ENCODE results near the gene MAP2K3. TPM values are rescaled to one million over a fixed set of nuclear protein-coding genes. Genes with fewer than 3 reads are reported as not detected.

MAP2K3 gene
- total and polyA plus RNA-seq, 2 of the 4 experiments (the other 2 are of a cell fraction): 23.5 to 82.2 TPM

- Histone ChIP-seq H4K20me1 (ENCODE audit: insufficient read depth, low read length) (no peaks in the 10 kb centered on the region; the same call in 1 of the 2 replicates), H2BK120ac (ENCODE audit: low read depth, low read length) (no peak overlapping the region), H4K8ac (ENCODE audit: low read depth in 2 of 2, low read length in 2 of 2) (no peak overlapping the region), H2AK5ac (ENCODE audit: low read depth, low read length) (no peak overlapping the region), H3K4me1 (ENCODE audit: control insufficient read depth, insufficient read depth, low read length) (0 out of 2 replicates have a peak, but pooled peaks cover 1% of the 10 kb centered on the region), H3K9ac (ENCODE audit: low read depth, low read length) (no peak overlapping the region), H2AK9ac (replicated peaks; ENCODE audit: low read depth, low read length, poor library complexity) (peak overlapping the region; percentile 81), H3K56ac (ENCODE audit: extremely low read depth, insufficient read depth, low read length) (no peak overlapping the region), H3K4me2 (ENCODE audit: low read depth, low read length) (no peak overlapping the region), H3K9me3 (ENCODE audit: control insufficient read depth, insufficient read depth, low read length) (no peaks in the 10 kb centered on the region), H3K4me3 (ENCODE audit: insufficient read depth, low read depth, low read length) (no peak overlapping the region), H2BK5ac (ENCODE audit: low read depth, low read length, poor library complexity, severe bottlenecking) (no peak overlapping the region), H3K14ac (replicated peaks; ENCODE audit: low read depth, low read length) (no peak overlapping the region), H3K27me3 (ENCODE audit: control insufficient read depth, insufficient read depth, low read length) (no peaks in the 10 kb centered on the region), H3K23ac (ENCODE audit: low read depth, low read length) (no peak overlapping the region), H4K91ac (ENCODE audit: insufficient read depth, low read depth, low read length) (no peak overlapping the region), H4K5ac (ENCODE audit: low read depth, low read length) (no peak overlapping the region), H2BK15ac (ENCODE audit: low read depth, low read length) (no peak overlapping the region), H3K36me3 (ENCODE audit: control insufficient read depth, insufficient read depth, low read length) (peaks cover 7% of the 10 kb centered on the region; the same call in 1 of the 2 replicates), H3K79me1 (ENCODE audit: low read depth in 1 of 2, low read length in 2 of 2) (no peaks in the 10 kb centered on the region), H3K18ac (ENCODE audit: low read depth, low read length) (no peak overlapping the region), H3K4ac (ENCODE audit: low read depth, low read length) (no peak overlapping the region), H3K27ac (ENCODE audit: insufficient read depth, low read length) (no peak overlapping the region), H3K9me1 (ENCODE audit: insufficient read depth, low read length) (no peaks in the 10 kb centered on the region), H2AFZ (replicated peaks; ENCODE audit: low read length, poor library complexity) (no peak overlapping the region), H2BK20ac (ENCODE audit: low read depth, low read length) (no peak overlapping the region)
- ChIA-PET CTCF (interaction anchor here (0.5 to 0.7 kb wide), 3 partner anchors 45 to 162 kb away, joined by 3 to 7 read pairs (median 4); no protein-coding TSS in a partner anchor), POLR2A (ENCODE audit: unreplicated experiment) (no interaction called here)
- intact Hi-C loops (cut with micrococcal nuclease): no loop called here
- DNase-seq (no peak), ATAC-seq (ENCODE audit: low read depth) (no peak)
- in situ Hi-C loops (cut with MboI; ENCODE audit: low sequenced_read_pairs): no loop called here
- 75% methylated on average over 7 of the region's 25 CpGs; no CpG with 5 or more reads in 1 of the 2 experiments for WGBS, 2 experiments (ENCODE audit: extremely low coverage in 2 of 2, insufficient read length in 1 of 2)
- no TSS peak for BruUV-seq (replicated peaks)
- dilution Hi-C loops (cut with HindIII; ENCODE audit: low sequenced_read_pairs, unreplicated experiment): no loop called here
- TF ChIP-seq CEBPB (IDR thresholded peaks at IDR 0.05; ENCODE audit: low read depth, low read length) (no peak), RFX5 (IDR thresholded peaks at IDR 0.05; ENCODE audit: low read depth, low read length) (no peak), SMC3 (IDR thresholded peaks at IDR 0.05; ENCODE audit: low read depth, low read length) (no peak), MXI1 (IDR thresholded peaks at IDR 0.05; ENCODE audit: borderline replicate concordance, low read depth, low read length) (no peak), RAD21 (IDR thresholded peaks at IDR 0.05; ENCODE audit: low read length) (no peak), POLR2A (IDR thresholded peaks at IDR 0.05; ENCODE audit: low read depth, low read length) (no peak), MAFK (IDR thresholded peaks at IDR 0.05; ENCODE audit: low read depth, low read length) (no peak), MAZ (IDR thresholded peaks at IDR 0.05; ENCODE audit: borderline replicate concordance, low read depth, low read length) (no peak), NFE2L2 (IDR thresholded peaks at IDR 0.05; ENCODE audit: low read depth, low read length) (no peak), CHD1 (IDR thresholded peaks at IDR 0.05; ENCODE audit: low read depth, low read length) (no peak), CTCF (conservative IDR thresholded peaks at IDR 0.05; ENCODE audit: low read depth, low read length) (no peak), ELK1 (IDR thresholded peaks at IDR 0.05; ENCODE audit: borderline replicate concordance, low read depth, low read length) (no peak), BHLHE40 (IDR thresholded peaks at IDR 0.05; ENCODE audit: low read depth, low read length) (no peak), FOS (IDR thresholded peaks at IDR 0.05; ENCODE audit: low read depth, low read length) (no peak), RCOR1 (IDR thresholded peaks at IDR 0.05; ENCODE audit: insufficient replicate concordance, low read length) (no peak)
- TF ChIP-seq, protein P1, sequence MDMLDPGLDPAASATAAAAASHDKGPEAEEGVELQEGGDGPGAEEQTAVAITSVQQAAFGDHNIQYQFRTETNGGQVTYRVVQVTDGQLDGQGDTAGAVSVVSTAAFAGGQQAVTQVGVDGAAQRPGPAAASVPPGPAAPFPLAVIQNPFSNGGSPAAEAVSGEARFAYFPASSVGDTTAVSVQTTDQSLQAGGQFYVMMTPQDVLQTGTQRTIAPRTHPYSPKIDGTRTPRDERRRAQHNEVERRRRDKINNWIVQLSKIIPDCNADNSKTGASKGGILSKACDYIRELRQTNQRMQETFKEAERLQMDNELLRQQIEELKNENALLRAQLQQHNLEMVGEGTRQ (IDR thresholded peaks at IDR 0.05; ENCODE audit: low read depth, low read length): no peak
Measured at GRCh38 chr17:21240369-21241055, 44.0 kb upstream of the MAP2K3 start.
